Vagina (tissue), 2 donors: ENCODE data around the gene VWA5A.

ENCODE experiments used
- POLR2A ChIP-seq, 2 donors: fragments of 450-650 bp; IDR thresholded peaks; one replicate each; pipeline ENCODE4 v1.6.1; 2017; ENCODE audit warnings: antibody characterized with exemption in 2 of 2, mild to moderate bottlenecking in 2 of 2, moderate library complexity in 2 of 2
- TF ChIP-seq, protein P1 (sequence below), 3 experiments: fragments of 450-650 bp in 2 of 3; fragments of 200-600 bp in 1 of 3; sonication (generic) in 1 of 3; IDR thresholded peaks; one replicate each; pipeline ENCODE4 v1.5.1; 2017 to 2019; ENCODE audit warnings: antibody characterized with exemption in 3 of 3, mild to moderate bottlenecking in 2 of 3, moderate library complexity in 2 of 3

- TF ChIP-seq, protein P1, sequence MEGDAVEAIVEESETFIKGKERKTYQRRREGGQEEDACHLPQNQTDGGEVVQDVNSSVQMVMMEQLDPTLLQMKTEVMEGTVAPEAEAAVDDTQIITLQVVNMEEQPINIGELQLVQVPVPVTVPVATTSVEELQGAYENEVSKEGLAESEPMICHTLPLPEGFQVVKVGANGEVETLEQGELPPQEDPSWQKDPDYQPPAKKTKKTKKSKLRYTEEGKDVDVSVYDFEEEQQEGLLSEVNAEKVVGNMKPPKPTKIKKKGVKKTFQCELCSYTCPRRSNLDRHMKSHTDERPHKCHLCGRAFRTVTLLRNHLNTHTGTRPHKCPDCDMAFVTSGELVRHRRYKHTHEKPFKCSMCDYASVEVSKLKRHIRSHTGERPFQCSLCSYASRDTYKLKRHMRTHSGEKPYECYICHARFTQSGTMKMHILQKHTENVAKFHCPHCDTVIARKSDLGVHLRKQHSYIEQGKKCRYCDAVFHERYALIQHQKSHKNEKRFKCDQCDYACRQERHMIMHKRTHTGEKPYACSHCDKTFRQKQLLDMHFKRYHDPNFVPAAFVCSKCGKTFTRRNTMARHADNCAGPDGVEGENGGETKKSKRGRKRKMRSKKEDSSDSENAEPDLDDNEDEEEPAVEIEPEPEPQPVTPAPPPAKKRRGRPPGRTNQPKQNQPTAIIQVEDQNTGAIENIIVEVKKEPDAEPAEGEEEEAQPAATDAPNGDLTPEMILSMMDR (IDR thresholded peaks at IDR 0.05): no peak
- TF ChIP-seq POLR2A (IDR thresholded peaks at IDR 0.05): no peak
Measured at GRCh38 chr11:124176925-124177715, 61.9 kb downstream of the VWA5A start.
